WTC11 (cell line): ENCODE results near the gene ZMYND8. TPM values are rescaled to one million over a fixed set of nuclear protein-coding genes. Genes with fewer than 3 reads are reported as not detected.

ENCODE experiments used
- ATAC-seq: fragments of 200-7000 bp; cut with Tn5 transposase; 2 replicates; pipeline ENCODE4 v1.10.0; 2021; ENCODE audit warnings: mild to moderate bottlenecking, moderate library complexity
- CTCF ChIA-PET: fragments of 300-600 bp; sonication (Branson Sonifier 250); formaldehyde crosslinking; loops from one replicate; lab custom pipeline; 2021; ENCODE audit warnings: antibody characterized with exemption; lab: Charles Lee
- POLR2A ChIA-PET: fragments of 350-600 bp; sonication (Branson Sonifier 250); formaldehyde crosslinking; loops from one replicate; lab custom pipeline; 2021; ENCODE audit warnings: antibody characterized with exemption; lab: Charles Lee
- DNase-seq: peaks from one replicate; pipeline ENCODE4 v3.0.0; 2021; ENCODE audit warnings: low spot score
- H3K27ac Mint-ChIP-seq: 2 replicates; pipeline ENCODE4 v1.8.0; 2021; ENCODE audit warnings: mixed read lengths
- H3K27me3 Mint-ChIP-seq: 2 replicates; pipeline ENCODE4 v1.8.0; 2021; ENCODE audit warnings: low read depth, mild to moderate bottlenecking, moderate library complexity, mixed read lengths
- H3K36me3 Mint-ChIP-seq: 2 replicates; pipeline ENCODE4 v1.8.0; 2021; ENCODE audit warnings: mixed read lengths
- H3K4me1 Mint-ChIP-seq: 2 replicates; pipeline ENCODE4 v1.8.0; 2022; ENCODE audit warnings: mixed read lengths
- H3K4me3 Mint-ChIP-seq: 2 replicates; pipeline ENCODE4 v1.8.0; 2021; ENCODE audit warnings: mild to moderate bottlenecking, moderate library complexity, mixed read lengths
- H3K9me3 Mint-ChIP-seq: 2 replicates; pipeline ENCODE4 v1.8.0; 2021; ENCODE audit warnings: mixed read lengths
- CBFB ChIP-seq: sonication (generic); formaldehyde crosslinking; IDR thresholded peaks from 2 replicates; pipeline ENCODE4 v1.8.1; 2022; ENCODE audit warnings: mild to moderate bottlenecking, low read depth, missing genetic modification reagents
- EMX1 ChIP-seq: fragments of 250-450 bp; sonication (Bioruptor Pico); IDR thresholded peaks from 2 replicates; pipeline ENCODE4 v1.8.0; 2021; ENCODE audit warnings: mild to moderate bottlenecking
- ESRRA ChIP-seq: sonication (generic); formaldehyde crosslinking; IDR thresholded peaks from 2 replicates; pipeline ENCODE4 v1.8.1; 2022; ENCODE audit warnings: mild to moderate bottlenecking, missing genetic modification reagents, borderline replicate concordance
- FOXJ3 ChIP-seq: sonication (generic); formaldehyde crosslinking; IDR thresholded peaks from 2 replicates; pipeline ENCODE4 v1.9.0; 2021; ENCODE audit warnings: missing genetic modification reagents, mild to moderate bottlenecking, borderline replicate concordance
- FOXP1 ChIP-seq: sonication (generic); formaldehyde crosslinking; IDR thresholded peaks from 2 replicates; pipeline ENCODE4 v1.8.0; 2022; ENCODE audit warnings: missing genetic modification reagents, mild to moderate bottlenecking, moderate library complexity, borderline replicate concordance
- GTF2I ChIP-seq: fragments of 250-450 bp; sonication (Bioruptor Pico); conservative IDR thresholded peaks from 2 replicates; pipeline ENCODE4 v1.4.0; 2021; ENCODE audit warnings: mild to moderate bottlenecking
- JAZF1 ChIP-seq: fragments of 250-450 bp; sonication (Bioruptor Pico); IDR thresholded peaks from 2 replicates; pipeline ENCODE4 v1.9.0; 2021; ENCODE audit warnings: moderate library complexity, mild to moderate bottlenecking, inconsistent platforms
- MYBL2 ChIP-seq: sonication (generic); formaldehyde crosslinking; IDR thresholded peaks from 2 replicates; pipeline ENCODE4 v1.8.1; 2023; ENCODE audit warnings: mild to moderate bottlenecking, moderate library complexity, missing genetic modification reagents
- NFE2L1 ChIP-seq: sonication (generic); formaldehyde crosslinking; IDR thresholded peaks from 2 replicates; pipeline ENCODE4 v1.8.1; 2023; ENCODE audit warnings: missing genetic modification reagents
- OVOL2 ChIP-seq: fragments of 250-450 bp; sonication (Bioruptor Pico); IDR thresholded peaks from 2 replicates; pipeline ENCODE4 v1.9.0; 2021; ENCODE audit warnings: mild to moderate bottlenecking, borderline replicate concordance
- RELA ChIP-seq: sonication (generic); formaldehyde crosslinking; IDR thresholded peaks from 2 replicates; pipeline ENCODE4 v1.8.1; 2022; ENCODE audit warnings: missing genetic modification reagents, mild to moderate bottlenecking, borderline replicate concordance
- RORB ChIP-seq: fragments of 250-450 bp; sonication (Bioruptor Pico); IDR thresholded peaks from 2 replicates; pipeline ENCODE4 v1.9.0; 2021; ENCODE audit warnings: mild to moderate bottlenecking
- ZNF138 ChIP-seq: sonication (generic); formaldehyde crosslinking; conservative IDR thresholded peaks from 2 replicates; pipeline ENCODE4 v1.8.1; 2022; ENCODE audit warnings: mild to moderate bottlenecking, moderate library complexity, missing genetic modification reagents
- ZNF232 ChIP-seq: sonication (generic); formaldehyde crosslinking; IDR thresholded peaks from 2 replicates; pipeline ENCODE4 v1.8.0; 2022; ENCODE audit warnings: mild to moderate bottlenecking, missing genetic modification reagents
- ZNF423 ChIP-seq: fragments of 250-450 bp; sonication (Bioruptor Pico); IDR thresholded peaks from 2 replicates; pipeline ENCODE4 v2.1.2; 2022; ENCODE audit warnings: mild to moderate bottlenecking, moderate library complexity
- total RNA-seq: library from RNA; stranded (reverse); gene quantifications from 3 replicates; pipeline ENCODE4 v1.2.3, GENCODE V29; 2021
- TF ChIP-seq, protein P1 (sequence below): sonication (generic); formaldehyde crosslinking; IDR thresholded peaks from 2 replicates; pipeline ENCODE4 v1.8.1; 2023; ENCODE audit warnings: mild to moderate bottlenecking, missing genetic modification reagents
- TF ChIP-seq, protein P2 (sequence below): sonication (generic); formaldehyde crosslinking; IDR thresholded peaks from 2 replicates; pipeline ENCODE4 v1.8.1; 2022; ENCODE audit warnings: missing genetic modification reagents, borderline replicate concordance
- TF ChIP-seq, protein P3 (sequence below): sonication (generic); formaldehyde crosslinking; IDR thresholded peaks from 2 replicates; pipeline ENCODE4 v1.8.1; 2022; ENCODE audit warnings: low read depth, missing genetic modification reagents, borderline replicate concordance
- TF ChIP-seq, protein P4 (sequence below): sonication (generic); formaldehyde crosslinking; IDR thresholded peaks from 2 replicates; pipeline ENCODE4 v1.8.1; 2022; ENCODE audit warnings: low read depth, mild to moderate bottlenecking, moderate library complexity, missing genetic modification reagents, borderline replicate concordance
- TF ChIP-seq, protein P5 (sequence below): sonication (generic); formaldehyde crosslinking; IDR thresholded peaks from 2 replicates; pipeline ENCODE4 v1.8.0; 2022; ENCODE audit warnings: mild to moderate bottlenecking, missing genetic modification reagents

The ZMYND8 gene
- total RNA-seq, 1 experiment from 2014 or later, result 114 TPM

DNA sequence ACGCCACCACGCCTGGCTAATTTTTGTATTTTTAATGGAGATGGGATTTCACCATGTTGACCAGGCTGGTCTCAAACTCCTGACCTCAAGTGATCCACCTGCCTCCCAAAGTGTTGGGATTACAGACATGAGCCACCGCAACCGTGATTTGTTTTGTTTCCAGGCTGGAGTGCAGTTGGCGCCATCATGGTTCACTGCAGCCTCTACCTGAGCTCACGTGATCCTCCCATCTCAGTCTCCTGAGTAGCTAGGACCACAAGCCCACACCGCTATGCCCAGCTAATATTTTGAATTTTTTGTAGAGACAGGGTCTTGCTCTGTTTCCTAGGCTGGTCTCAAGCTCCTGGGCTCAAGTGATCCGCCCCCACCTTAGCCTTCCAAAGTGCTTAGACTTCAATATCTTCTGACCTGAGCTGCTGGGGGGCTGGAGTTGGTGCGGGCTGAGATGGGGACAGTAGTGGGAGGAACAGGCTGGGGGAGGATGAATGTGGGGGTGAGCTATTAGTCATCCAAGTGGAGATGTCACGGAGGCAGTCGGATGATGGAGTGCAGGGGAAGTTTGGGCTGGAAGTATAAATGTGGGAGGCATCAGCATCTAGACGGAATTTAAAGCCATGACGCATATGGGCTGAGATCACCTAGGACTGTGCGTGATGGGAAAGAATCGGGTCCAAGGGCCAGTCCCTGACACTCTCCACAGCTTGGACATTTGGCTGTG is 23.1 kb upstream of the ZMYND8 start:
- TF ChIP-seq FOXJ3 (no peak), NFE2L1 (CRISPR knock-in tag) (no peak), ZNF232 (no peak), GTF2I (CRISPR knock-in tag) (no peak), OVOL2 (CRISPR knock-in tag) (no peak), CBFB (CRISPR knock-in tag) (no peak), FOXP1 (no peak), RELA (CRISPR knock-in tag) (no peak), ESRRA (no peak), JAZF1 (CRISPR knock-in tag) (no peak), EMX1 (CRISPR knock-in tag) (no peak), ZNF138 (CRISPR knock-in tag) (no peak), MYBL2 (CRISPR knock-in tag) (no peak), RORB (CRISPR knock-in tag) (no peak), ZNF423 (CRISPR knock-in tag) (no peak)
- TF ChIP-seq, protein P1, sequence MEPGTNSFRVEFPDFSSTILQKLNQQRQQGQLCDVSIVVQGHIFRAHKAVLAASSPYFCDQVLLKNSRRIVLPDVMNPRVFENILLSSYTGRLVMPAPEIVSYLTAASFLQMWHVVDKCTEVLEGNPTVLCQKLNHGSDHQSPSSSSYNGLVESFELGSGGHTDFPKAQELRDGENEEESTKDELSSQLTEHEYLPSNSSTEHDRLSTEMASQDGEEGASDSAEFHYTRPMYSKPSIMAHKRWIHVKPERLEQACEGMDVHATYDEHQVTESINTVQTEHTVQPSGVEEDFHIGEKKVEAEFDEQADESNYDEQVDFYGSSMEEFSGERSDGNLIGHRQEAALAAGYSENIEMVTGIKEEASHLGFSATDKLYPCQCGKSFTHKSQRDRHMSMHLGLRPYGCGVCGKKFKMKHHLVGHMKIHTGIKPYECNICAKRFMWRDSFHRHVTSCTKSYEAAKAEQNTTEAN (CRISPR knock-in tag), result no peak
- TF ChIP-seq, protein P2, sequence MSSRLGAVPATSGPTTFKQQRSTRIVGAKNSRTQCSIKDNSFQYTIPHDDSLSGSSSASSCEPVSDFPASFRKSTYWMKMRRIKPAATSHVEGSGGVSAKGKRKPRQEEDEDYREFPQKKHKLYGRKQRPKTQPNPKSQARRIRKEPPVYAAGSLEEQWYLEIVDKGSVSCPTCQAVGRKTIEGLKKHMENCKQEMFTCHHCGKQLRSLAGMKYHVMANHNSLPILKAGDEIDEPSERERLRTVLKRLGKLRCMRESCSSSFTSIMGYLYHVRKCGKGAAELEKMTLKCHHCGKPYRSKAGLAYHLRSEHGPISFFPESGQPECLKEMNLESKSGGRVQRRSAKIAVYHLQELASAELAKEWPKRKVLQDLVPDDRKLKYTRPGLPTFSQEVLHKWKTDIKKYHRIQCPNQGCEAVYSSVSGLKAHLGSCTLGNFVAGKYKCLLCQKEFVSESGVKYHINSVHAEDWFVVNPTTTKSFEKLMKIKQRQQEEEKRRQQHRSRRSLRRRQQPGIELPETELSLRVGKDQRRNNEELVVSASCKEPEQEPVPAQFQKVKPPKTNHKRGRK, result no peak
- TF ChIP-seq, protein P3, sequence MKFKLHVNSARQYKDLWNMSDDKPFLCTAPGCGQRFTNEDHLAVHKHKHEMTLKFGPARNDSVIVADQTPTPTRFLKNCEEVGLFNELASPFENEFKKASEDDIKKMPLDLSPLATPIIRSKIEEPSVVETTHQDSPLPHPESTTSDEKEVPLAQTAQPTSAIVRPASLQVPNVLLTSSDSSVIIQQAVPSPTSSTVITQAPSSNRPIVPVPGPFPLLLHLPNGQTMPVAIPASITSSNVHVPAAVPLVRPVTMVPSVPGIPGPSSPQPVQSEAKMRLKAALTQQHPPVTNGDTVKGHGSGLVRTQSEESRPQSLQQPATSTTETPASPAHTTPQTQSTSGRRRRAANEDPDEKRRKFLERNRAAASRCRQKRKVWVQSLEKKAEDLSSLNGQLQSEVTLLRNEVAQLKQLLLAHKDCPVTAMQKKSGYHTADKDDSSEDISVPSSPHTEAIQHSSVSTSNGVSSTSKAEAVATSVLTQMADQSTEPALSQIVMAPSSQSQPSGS (CRISPR knock-in tag), result no peak
- TF ChIP-seq, protein P4, sequence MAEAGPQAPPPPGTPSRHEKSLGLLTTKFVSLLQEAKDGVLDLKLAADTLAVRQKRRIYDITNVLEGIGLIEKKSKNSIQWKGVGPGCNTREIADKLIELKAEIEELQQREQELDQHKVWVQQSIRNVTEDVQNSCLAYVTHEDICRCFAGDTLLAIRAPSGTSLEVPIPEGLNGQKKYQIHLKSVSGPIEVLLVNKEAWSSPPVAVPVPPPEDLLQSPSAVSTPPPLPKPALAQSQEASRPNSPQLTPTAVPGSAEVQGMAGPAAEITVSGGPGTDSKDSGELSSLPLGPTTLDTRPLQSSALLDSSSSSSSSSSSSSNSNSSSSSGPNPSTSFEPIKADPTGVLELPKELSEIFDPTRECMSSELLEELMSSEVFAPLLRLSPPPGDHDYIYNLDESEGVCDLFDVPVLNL, result no peak
- TF ChIP-seq, protein P5, sequence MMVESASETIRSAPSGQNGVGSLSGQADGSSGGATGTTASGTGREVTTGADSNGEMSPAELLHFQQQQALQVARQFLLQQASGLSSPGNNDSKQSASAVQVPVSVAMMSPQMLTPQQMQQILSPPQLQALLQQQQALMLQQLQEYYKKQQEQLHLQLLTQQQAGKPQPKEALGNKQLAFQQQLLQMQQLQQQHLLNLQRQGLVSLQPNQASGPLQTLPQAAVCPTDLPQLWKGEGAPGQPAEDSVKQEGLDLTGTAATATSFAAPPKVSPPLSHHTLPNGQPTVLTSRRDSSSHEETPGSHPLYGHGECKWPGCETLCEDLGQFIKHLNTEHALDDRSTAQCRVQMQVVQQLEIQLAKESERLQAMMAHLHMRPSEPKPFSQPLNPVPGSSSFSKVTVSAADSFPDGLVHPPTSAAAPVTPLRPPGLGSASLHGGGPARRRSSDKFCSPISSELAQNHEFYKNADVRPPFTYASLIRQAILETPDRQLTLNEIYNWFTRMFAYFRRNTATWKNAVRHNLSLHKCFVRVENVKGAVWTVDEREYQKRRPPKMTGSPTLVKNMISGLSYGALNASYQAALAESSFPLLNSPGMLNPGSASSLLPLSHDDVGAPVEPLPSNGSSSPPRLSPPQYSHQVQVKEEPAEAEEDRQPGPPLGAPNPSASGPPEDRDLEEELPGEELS (CRISPR knock-in tag), result no peak
- Mint-ChIP-seq H3K36me3 (no peaks in the 10 kb centered on the region), H3K27me3 (no peaks in the 10 kb centered on the region; the same call in 1 of the 2 replicates), H3K27ac (peak overlapping the region; percentile 58), H3K4me1 (peaks cover 31% of the 10 kb centered on the region), H3K9me3 (no peaks in the 10 kb centered on the region), H3K4me3 (no peak overlapping the region)
- no peak for ATAC-seq
- no peak for DNase-seq
- POLR2A ChIA-PET, result interaction anchor here (0.6 to 2.2 kb wide), 3 partner anchors 9 to 23 kb away, joined by 3 to 5 read pairs (median 3); partner anchors contain the start of gene ZMYND8
- CTCF ChIA-PET, result interaction anchor here (1.0 kb wide), 1 partner anchor 11 kb away, joined by 3 read pairs; no protein-coding TSS in a partner anchor
